Measurements from ENCODE around the gene SPO11. TPM values are rescaled to one million over a fixed set of nuclear protein-coding genes. Genes with fewer than 3 reads are reported as not detected.

The SPO11 gene
- total and polyA plus RNA-seq, 2 of the 13 experiments (the other 11 are each of a cell fraction or from before 2014, with no cell fraction given): not detected

- Histone ChIP-seq H3K4me2 (ENCODE audit: low read depth, low read length) (no peak overlapping the region), H3K27ac (ENCODE audit: extremely low read length, insufficient read depth, low read length) (no peak overlapping the region), H3K9me3 (ENCODE audit: low read length) (no peaks in the 10 kb centered on the region), H3K79me2 (ENCODE audit: insufficient read depth, low read length) (peaks cover 4% of the 10 kb centered on the region), H3K4me3 (replicated peaks in 1 of 3; ENCODE audit: insufficient read depth in 1 of 3, low read depth in 2 of 3, low read length in 3 of 3) (no peak overlapping the region), H2AFZ (ENCODE audit: low read length) (no peak overlapping the region), H3K27me3 (ENCODE audit: control insufficient read depth in 1 of 2, insufficient read depth in 2 of 2, low read length in 2 of 2) (no peaks in the 10 kb centered on the region), H3K4me1 (ENCODE audit: insufficient read depth, low read length) (no peaks in the 10 kb centered on the region), H3K9ac (ENCODE audit: insufficient read depth, low read depth, low read length) (no peak overlapping the region), H3K36me3 (replicated peaks in 1 of 2; ENCODE audit: control insufficient read depth in 1 of 2, insufficient read depth in 2 of 2, low read length in 2 of 2) (peaks cover 38 to 51% of the 10 kb centered on the region in 2 experiments), H4K20me1 (ENCODE audit: insufficient read depth, low read length) (peaks cover 10% of the 10 kb centered on the region; the same call in 1 of the 2 replicates)
- in situ Hi-C loops (cut with HindIII; ENCODE audit: extremely low pct_ligation_motif_present, low pct_unique_long_range_greater_than_20kb): no loop called here
- FAIRE-seq (no peak), ATAC-seq (no peak), DNase-seq (ENCODE audit: low spot score) (no peak)
- no TSS peak for BruUV-seq (replicated peaks)
- TF ChIP-seq ZBTB40 (IDR thresholded peaks at IDR 0.05) (peak; percentile 64; the same call in 1 of the 2 replicates), ZBTB40 (CRISPR knock-in tag; IDR thresholded peaks at IDR 0.05) (peak; percentile 92; the same call in 1 of the 2 replicates), ZNF777 (CRISPR knock-in tag; IDR thresholded peaks at IDR 0.05) (no peak), GZF1 (CRISPR knock-in tag; IDR thresholded peaks at IDR 0.05) (no peak), GABPB1 (CRISPR knock-in tag; IDR thresholded peaks at IDR 0.05) (no peak), ZC3H13 (CRISPR knock-in tag; IDR thresholded peaks at IDR 0.05) (no peak), E2F1 (CRISPR knock-in tag; IDR thresholded peaks at IDR 0.05) (no peak), CREM (IDR thresholded peaks at IDR 0.05) (no peak), CREM (CRISPR knock-in tag; IDR thresholded peaks at IDR 0.05) (no peak)
- intact Hi-C loops (cut with micrococcal nuclease; ENCODE audit: unreplicated experiment): no loop called here
- ChIA-PET CTCF (ENCODE audit: low intra/inter-chr PET ratio, low total read pairs) (no interaction called here), POLR2A (no interaction called here)
Measured at GRCh38 chr20:57364451-57364850, 34.8 kb downstream of the SPO11 start.
